Fibroblast of lung (primary cell): ENCODE measurements around the gene MICB. TPM values are rescaled to one million over a fixed set of nuclear protein-coding genes. Genes with fewer than 3 reads are reported as not detected.

ENCODE experiments used
- DNase-seq, 2 donors: peaks; one replicate each; pipeline versions ENCODE4 v3.0.0 to v3.0.0-alpha.2; 2010; ENCODE audit warnings: low read depth in 2 of 2
- H2AFZ ChIP-seq: 2 replicates; pipeline ENCODE4 v1.5.1; 2012; ENCODE audit warnings: low read length, control low read depth, inconsistent platforms
- H3K27ac ChIP-seq: 2 replicates; pipeline ENCODE4 v1.5.1; 2011; ENCODE audit warnings: low read length, control low read depth; ENCODE audit not compliant: insufficient read depth
- H3K27me3 ChIP-seq: 2 replicates; pipeline ENCODE4 v1.5.1; 2011; ENCODE audit warnings: mild to moderate bottlenecking, low read length; ENCODE audit not compliant: control insufficient read depth, insufficient read depth
- H3K36me3 ChIP-seq: 2 replicates; pipeline ENCODE4 v1.5.1; 2011; ENCODE audit warnings: low read length; ENCODE audit not compliant: control insufficient read depth, insufficient read depth
- H3K4me1 ChIP-seq: 2 replicates; pipeline ENCODE4 v1.5.1; 2011; ENCODE audit warnings: low read length; ENCODE audit not compliant: control insufficient read depth, insufficient read depth; ENCODE audit errors: extremely low read depth
- H3K4me2 ChIP-seq: 2 replicates; pipeline ENCODE4 v1.5.1; 2011; ENCODE audit warnings: low read length, control low read depth; ENCODE audit not compliant: insufficient read depth; ENCODE audit errors: extremely low read depth
- H3K4me3 ChIP-seq, 4 experiments: fragments of 200-600 bp in 1 of 4; sonication (generic) in 1 of 4; replicated peaks in 1 of 4; 2 replicates each; pipeline ENCODE4 v1.5.1; 2011 to 2016; ENCODE audit warnings: low read length in 4 of 4, low read depth in 3 of 4, mild to moderate bottlenecking in 3 of 4, control low read depth in 2 of 4, inconsistent platforms in 1 of 4, mixed read lengths in 1 of 4; ENCODE audit not compliant: insufficient read depth in 1 of 4; ENCODE audit errors: control extremely low read depth in 1 of 4
- H3K79me2 ChIP-seq: 2 replicates; pipeline ENCODE4 v1.5.1; 2012; ENCODE audit warnings: mild to moderate bottlenecking, low read length, inconsistent platforms; ENCODE audit not compliant: control insufficient read depth, insufficient read depth
- H3K9ac ChIP-seq: 2 replicates; pipeline ENCODE4 v1.5.1; 2011; ENCODE audit warnings: mild to moderate bottlenecking, low read length, control low read depth; ENCODE audit not compliant: insufficient read depth
- H3K9me3 ChIP-seq: 2 replicates; pipeline ENCODE4 v1.5.1; 2012; ENCODE audit warnings: low read depth, low read length; ENCODE audit not compliant: control insufficient read depth, insufficient read depth
- H4K20me1 ChIP-seq: 2 replicates; pipeline ENCODE4 v1.5.1; 2011; ENCODE audit warnings: low read length; ENCODE audit not compliant: control insufficient read depth, insufficient read depth; ENCODE audit errors: extremely low read depth
- CTCF ChIP-seq, 2 donors: IDR thresholded peaks in 1 of 2; conservative IDR thresholded peaks in 1 of 2; 1 replicate in 1 of 2; 2 replicates in 1 of 2; pipeline ENCODE4 v1.5.1; 2011 to 2012; ENCODE audit warnings: low read length in 2 of 2, control low read depth in 1 of 2, inconsistent platforms in 1 of 2, low read depth in 1 of 2, mild to moderate bottlenecking in 1 of 2
- EZH2 ChIP-seq: IDR thresholded peaks from 2 replicates; pipeline ENCODE4 v1.5.1; 2012; ENCODE audit warnings: low read length, control low read depth, mild to moderate bottlenecking; ENCODE audit errors: missing control alignments
- polyA plus RNA-seq, 2 donors: library from polyadenylated mRNA; depleted of rRNA in 1 of 2; stranded (reverse) in 1 of 2; unstranded in 1 of 2; fragments of >200 nt; gene quantifications; 2 replicates each; pipeline ENCODE4 v1.2.1, GENCODE V29; 2011 to 2012; ENCODE audit warnings: missing spikeins in 1 of 2
- total RNA-seq: library from RNA; depleted of rRNA; stranded (reverse); fragments of >200 nt; gene quantifications from 2 replicates; pipeline ENCODE4 v1.2.1, GENCODE V29; 2014

Gene MICB
- total and polyA plus RNA-seq, 2 donors (not counting 1 experiment from before 2014, with no cell fraction given): 17.2 to 18.6 TPM

- Histone ChIP-seq H3K9ac (no peak overlapping the region), H3K4me3 (no peak overlapping the region), H3K79me2 (no peaks in the 10 kb centered on the region), H3K9me3 (no peaks in the 10 kb centered on the region), H3K36me3 (no peaks in the 10 kb centered on the region), H3K4me2 (no peak overlapping the region), H3K27me3 (peaks cover 4% of the 10 kb centered on the region), H3K4me1 (no peaks in the 10 kb centered on the region), H2AFZ (no peak overlapping the region), H4K20me1 (no peaks in the 10 kb centered on the region), H3K27ac (no peak overlapping the region)
- DNase-seq: no peak
- TF ChIP-seq CTCF (conservative IDR thresholded peaks at IDR 0.05 in 1 of 2, IDR thresholded peaks at IDR 0.05 in 1 of 2; ENCODE audit: low read depth in 1 of 2, low read length in 2 of 2) (no peak), EZH2 (no peak)
These were observed 18.6 kb upstream of the MICB start for GRCh38 chr6:31479151-31479932.

DNA sequence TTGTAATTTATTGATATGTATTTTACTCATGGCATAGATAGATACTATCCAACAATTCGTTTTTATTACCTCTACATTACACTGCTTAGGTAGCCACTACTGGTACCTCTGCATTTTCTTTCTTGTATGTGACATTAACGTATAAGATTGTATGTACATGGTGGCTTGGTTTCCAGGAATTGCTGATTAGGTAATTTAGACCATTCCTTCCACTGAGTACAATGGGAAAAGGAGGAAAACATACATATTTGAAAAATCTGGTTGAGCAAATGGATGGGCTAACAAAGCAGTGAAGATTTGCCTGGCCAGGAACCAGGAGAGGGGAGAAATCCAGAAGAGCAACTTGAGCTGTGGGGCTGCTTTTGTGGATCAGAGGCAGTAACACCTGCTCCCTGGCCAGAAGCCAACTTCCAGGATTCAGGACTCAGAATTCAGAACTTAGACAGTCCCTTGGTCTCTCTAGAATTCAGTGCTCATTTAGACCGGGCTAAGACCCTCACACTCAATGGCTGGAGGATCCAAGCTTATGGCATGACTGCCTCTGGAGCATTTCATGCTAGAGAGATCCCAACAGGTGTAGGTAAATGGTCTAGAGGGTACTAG lies 17.9 kb upstream of the MICB start:
- no peak overlapping the region for H3K4me3 ChIP-seq
- TF ChIP-seq CTCF (conservative IDR thresholded peaks at IDR 0.05 in 1 of 2, IDR thresholded peaks at IDR 0.05 in 1 of 2; ENCODE audit: low read depth in 1 of 2, low read length in 2 of 2): no peak
- TF ChIP-seq EZH2: no peak
- no peaks in the 10 kb centered on the region for H3K79me2 ChIP-seq
- no peaks in the 10 kb centered on the region for H3K9me3 ChIP-seq
- no peak overlapping the region for H2AFZ ChIP-seq
- no peaks in the 10 kb centered on the region for H3K36me3 ChIP-seq
- peaks cover 2% of the 10 kb centered on the region for H3K4me1 ChIP-seq
- no peak for DNase-seq
- H3K4me2 ChIP-seq: no peak overlapping the region
- no peak overlapping the region for H3K9ac ChIP-seq
- peaks cover 4% of the 10 kb centered on the region for H3K27me3 ChIP-seq
- no peak overlapping the region for H3K27ac ChIP-seq
- H4K20me1 ChIP-seq: no peaks in the 10 kb centered on the region

GRCh38 chr6:31480574-31480973 lies 17.4 kb upstream of the MICB start:
- Histone ChIP-seq H3K36me3 (no peaks in the 10 kb centered on the region), H4K20me1 (no peaks in the 10 kb centered on the region), H3K27me3 (peaks cover 4% of the 10 kb centered on the region), H3K4me3 (no peak overlapping the region), H3K79me2 (no peaks in the 10 kb centered on the region), H3K9me3 (no peaks in the 10 kb centered on the region), H3K9ac (no peak overlapping the region), H3K4me2 (no peak overlapping the region), H3K4me1 (peaks cover 2% of the 10 kb centered on the region), H2AFZ (no peak overlapping the region), H3K27ac (no peak overlapping the region)
- no peak for TF ChIP-seq CTCF (conservative IDR thresholded peaks at IDR 0.05 in 1 of 2, IDR thresholded peaks at IDR 0.05 in 1 of 2; ENCODE audit: low read depth in 1 of 2, low read length in 2 of 2)
- no peak for TF ChIP-seq EZH2
- no peak for DNase-seq
